ENCODE data around the gene EFNA5.
A peak's percentile ranks its signal among the peaks of the same experiment; 100 is the strongest.

The EFNA5 gene

GRCh38 chr5:107670932-107671741, at the start of gene EFNA5:
TSS of gene EFNA5 (minus strand) at chr5:107670937.
- no peak for DNase-seq

GRCh38 chr5:107719034-107719606, 48.4 kb upstream of the EFNA5 start:
- DNase-seq = no peak

GRCh38 chr5:107717816-107718215, 47.1 kb upstream of the EFNA5 start:
- no peak for DNase-seq

GRCh38 chr5:107713228-107713627, 42.5 kb upstream of the EFNA5 start:
- no peak for DNase-seq

GRCh38 chr5:107712359-107712870, 41.7 kb upstream of the EFNA5 start:
- DNase-seq = no peak

- no peak for DNase-seq
Observed at GRCh38 chr5:107705402-107706014, 34.8 kb upstream of the EFNA5 start.

- no peak for DNase-seq
Observed at GRCh38 chr5:107704681-107705401, 34.1 kb upstream of the EFNA5 start.

GRCh38 chr5:107700481-107700880, 29.7 kb upstream of the EFNA5 start:
- no peak for DNase-seq

GRCh38 chr5:107699425-107699824, 28.7 kb upstream of the EFNA5 start:
- DNase-seq = no peak

- DNase-seq = no peak
Observed at GRCh38 chr5:107698286-107698685, 27.5 kb upstream of the EFNA5 start.

GRCh38 chr5:107696498-107696897, 25.8 kb upstream of the EFNA5 start:
- no peak for DNase-seq

GRCh38 chr5:107696080-107696479, 25.3 kb upstream of the EFNA5 start:
- DNase-seq = no peak

GRCh38 chr5:107687937-107688336, 17.2 kb upstream of the EFNA5 start:
- no peak for DNase-seq

- DNase-seq = no peak
Observed at GRCh38 chr5:107687404-107687803, 16.7 kb upstream of the EFNA5 start.

GRCh38 chr5:107682533-107682932, 11.8 kb upstream of the EFNA5 start:
- no peak for DNase-seq

GRCh38 chr5:107680799-107681198, 10.1 kb upstream of the EFNA5 start:
- DNase-seq = no peak

- DNase-seq = no peak
Observed at GRCh38 chr5:107680099-107680498, 9.4 kb upstream of the EFNA5 start.

GRCh38 chr5:107676702-107677101, 6.0 kb upstream of the EFNA5 start:
- DNase-seq = no peak

GRCh38 chr5:107675201-107675600, 4.5 kb upstream of the EFNA5 start:
- DNase-seq = no peak

GRCh38 chr5:107674655-107675054, 3.9 kb upstream of the EFNA5 start:
- no peak for DNase-seq

- peak; percentile 68 for DNase-seq
Observed at GRCh38 chr5:107673368-107674136, 2.8 kb upstream of the EFNA5 start.

- DNase-seq = no peak
Observed at GRCh38 chr5:107673039-107673367, 2.3 kb upstream of the EFNA5 start.
